ENCODE measurements around the gene CPLX3.

CPLX3 gene

DNA sequence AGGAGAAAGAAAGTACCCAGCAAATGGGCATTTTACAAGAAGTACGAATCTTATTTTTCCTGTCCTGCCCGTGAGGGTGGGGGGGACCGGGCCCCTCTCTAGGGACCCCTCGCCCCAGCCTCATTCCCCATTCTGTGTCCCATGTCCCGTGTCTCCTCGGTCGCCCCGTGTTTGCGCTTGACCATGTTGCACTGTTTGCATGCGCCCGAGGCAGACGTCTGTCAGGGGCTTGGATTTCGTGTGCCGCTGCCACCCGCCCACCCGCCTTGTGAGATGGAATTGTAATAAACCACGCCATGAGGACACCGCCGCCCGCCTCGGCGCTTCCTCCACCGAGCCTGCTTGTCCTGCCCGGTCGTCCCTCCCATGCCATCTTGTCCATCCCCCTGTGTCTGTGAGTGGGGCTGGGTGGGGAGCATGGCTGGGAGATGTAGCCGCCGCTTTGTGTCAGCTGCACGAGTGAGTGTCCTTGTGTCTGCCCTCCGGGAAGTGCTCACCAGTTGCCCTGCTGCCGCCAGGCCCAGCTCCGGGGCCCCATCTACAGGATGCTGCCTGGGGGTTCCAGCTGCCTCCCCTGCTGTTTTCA lies 23.5 kb upstream of the CPLX3 start:
- DNase-seq (ENCODE audit: low spot score), result no peak

DNA sequence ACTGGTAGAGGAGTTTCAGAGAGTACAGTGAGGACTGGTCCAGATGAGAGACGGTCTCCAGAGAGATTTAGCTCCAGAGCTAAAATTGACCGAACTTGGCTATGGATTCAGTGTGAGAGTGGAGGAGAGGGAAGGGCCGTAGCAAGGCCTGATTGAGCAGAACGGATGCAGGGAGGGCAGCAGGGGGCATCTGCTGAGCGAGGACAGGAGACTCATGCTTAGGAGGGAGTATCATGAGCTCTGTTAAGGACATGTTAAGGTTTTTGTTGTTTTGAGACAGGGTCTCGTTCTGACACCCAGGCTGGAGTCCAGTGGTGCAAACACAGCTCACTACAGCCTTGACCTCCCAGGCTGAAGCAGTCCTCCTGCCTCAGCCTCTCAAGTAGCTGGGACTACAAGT lies 21.5 kb upstream of the CPLX3 start:
- no peak for DNase-seq (ENCODE audit: low spot score)

DNA sequence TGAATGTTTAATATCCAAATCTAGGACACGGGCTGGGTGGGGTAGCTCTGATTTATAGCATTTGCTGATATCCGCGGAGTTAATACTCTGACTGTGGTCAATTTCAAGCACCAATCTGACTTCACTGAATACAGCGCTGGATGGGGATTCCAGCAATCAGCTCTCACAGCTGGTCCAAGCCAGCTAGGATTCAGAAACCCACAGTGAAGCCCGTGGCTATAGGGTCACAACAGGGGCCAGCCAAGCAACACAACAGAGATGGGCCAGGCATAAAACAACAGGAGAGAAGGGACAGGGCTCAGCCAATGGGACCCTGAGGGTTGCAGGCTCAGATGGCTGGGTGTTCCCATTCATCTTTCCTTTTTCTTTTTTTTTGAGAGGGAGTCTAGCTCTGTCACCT lies 19.1 kb upstream of the CPLX3 start:
- DNase-seq (ENCODE audit: low spot score), result no peak

DNA sequence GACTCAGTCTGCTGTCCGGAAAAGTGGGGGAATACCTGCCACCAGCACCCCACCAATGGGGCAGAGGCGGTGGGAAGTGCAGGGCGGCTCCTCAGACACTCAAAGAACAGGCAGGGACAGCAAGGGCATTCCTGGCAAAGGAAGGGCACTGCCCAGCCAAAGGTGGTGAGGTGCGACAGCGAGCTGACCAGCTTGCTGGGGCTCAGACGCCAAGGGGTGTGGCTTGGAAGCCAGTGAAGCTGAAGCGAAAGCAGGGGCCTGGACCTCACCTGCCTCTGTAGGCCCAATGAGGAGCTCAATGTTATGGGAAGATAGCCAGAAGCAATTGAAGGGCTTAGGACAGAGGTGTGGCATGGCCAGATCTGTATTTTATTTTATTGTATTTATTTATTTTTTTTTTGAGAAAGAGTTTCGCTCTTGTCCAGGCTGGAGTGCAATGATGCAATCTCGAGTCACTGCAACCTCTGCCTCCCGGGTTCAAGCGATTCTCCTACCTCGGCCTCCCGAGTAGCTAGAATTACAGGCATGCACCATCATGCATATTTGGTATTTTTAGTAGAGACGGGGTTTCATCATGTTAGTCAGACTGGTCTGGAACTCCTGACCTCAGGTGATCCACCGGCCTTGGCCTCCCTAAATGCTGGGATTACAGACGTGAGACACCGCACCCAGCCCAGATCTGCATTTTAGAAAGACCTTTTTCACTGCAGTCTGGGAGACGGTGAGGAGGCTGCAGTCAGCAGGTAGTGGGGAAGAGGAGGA lies 18.2 kb upstream of the CPLX3 start:
- DNase-seq (ENCODE audit: low spot score), result no peak

DNA sequence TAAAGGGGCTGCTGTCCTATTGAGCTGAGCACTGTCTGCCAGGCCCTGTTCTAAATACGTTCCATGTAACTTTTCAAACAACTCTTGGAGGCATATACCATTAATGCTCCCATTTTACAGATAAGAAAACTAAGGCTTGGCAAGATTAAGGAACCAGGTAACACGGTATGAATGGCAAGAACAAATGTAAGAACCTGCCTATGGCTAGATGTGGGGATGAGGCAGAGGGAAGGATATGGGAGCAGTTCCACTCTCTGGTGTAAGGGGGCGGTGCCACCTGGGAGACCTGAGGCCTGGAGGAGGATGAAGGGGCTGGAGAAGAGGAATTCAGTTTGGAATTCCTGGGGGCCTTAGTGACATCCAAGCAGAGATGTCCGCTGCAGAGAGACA lies 17.6 kb upstream of the CPLX3 start:
- no peak for DNase-seq (ENCODE audit: low spot score)

DNA sequence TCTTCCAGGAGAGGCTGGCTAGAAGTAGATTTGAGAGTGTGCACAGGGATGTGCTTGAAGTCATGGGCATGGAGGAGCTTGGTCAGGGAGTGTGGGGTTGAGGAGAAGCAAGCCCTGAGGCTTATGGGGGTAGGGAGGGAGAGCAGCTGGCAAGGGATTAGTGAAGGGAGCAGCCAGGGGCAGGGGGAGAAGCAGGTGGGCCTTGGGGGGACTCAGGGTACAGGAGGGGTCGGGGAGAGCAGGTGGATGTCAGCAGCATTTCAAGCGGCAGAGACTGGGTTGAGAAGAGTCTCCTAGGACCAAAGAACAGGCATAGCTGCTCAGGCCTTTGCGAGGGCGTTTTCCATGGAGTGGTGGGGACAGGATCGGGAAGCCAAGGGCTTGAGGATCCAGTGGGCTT lies 17.2 kb upstream of the CPLX3 start:
- no peak for DNase-seq (ENCODE audit: low spot score)

DNA sequence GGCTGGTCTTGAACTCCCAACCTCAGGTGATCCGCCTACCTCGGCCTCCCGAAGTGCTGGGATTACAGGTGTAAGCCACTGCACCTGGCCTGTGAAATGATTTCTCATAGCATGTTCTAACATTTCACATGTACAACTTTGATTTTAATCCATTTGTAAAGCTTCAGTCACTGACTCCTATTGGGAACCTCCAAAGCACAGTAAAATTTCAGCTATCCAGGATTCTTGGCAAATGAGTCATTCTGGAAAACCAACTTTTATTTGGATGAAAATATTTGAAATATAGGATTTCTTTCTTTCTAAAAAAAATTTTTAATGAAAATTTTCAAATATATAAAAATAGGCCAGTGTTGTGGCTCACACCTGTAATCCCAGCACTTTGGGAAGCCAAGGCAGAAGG lies 16.5 kb upstream of the CPLX3 start:
- peak; percentile 51 for DNase-seq (ENCODE audit: low spot score)

DNA sequence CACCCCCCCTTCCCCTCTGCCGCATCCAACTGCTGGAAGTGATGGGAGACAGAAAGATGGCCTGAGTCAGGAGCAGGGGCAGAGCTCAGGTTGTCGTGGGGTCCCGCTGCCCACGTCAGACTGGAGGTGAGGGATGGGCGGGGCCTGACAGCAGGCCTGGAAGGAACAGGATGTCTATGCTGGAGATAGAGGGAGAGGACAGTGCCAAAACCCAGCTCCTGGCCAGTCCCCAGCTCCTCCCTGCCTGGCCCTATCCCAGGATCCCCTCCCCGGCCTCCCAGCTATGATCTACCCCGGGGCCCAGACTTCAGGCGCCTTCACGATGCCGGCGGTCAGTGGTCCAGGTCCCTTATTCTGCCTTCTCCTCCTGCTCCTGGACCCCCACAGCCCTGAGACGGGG lies 13.9 kb upstream of the CPLX3 start, which contains the start of gene LMAN1L:
TSS of gene LMAN1L (plus strand) at position 303 of the 400 bp plus-strand sequence. CDS start at position 323, 20 bp downstream.
- DNase-seq (ENCODE audit: low spot score), result no peak

DNA sequence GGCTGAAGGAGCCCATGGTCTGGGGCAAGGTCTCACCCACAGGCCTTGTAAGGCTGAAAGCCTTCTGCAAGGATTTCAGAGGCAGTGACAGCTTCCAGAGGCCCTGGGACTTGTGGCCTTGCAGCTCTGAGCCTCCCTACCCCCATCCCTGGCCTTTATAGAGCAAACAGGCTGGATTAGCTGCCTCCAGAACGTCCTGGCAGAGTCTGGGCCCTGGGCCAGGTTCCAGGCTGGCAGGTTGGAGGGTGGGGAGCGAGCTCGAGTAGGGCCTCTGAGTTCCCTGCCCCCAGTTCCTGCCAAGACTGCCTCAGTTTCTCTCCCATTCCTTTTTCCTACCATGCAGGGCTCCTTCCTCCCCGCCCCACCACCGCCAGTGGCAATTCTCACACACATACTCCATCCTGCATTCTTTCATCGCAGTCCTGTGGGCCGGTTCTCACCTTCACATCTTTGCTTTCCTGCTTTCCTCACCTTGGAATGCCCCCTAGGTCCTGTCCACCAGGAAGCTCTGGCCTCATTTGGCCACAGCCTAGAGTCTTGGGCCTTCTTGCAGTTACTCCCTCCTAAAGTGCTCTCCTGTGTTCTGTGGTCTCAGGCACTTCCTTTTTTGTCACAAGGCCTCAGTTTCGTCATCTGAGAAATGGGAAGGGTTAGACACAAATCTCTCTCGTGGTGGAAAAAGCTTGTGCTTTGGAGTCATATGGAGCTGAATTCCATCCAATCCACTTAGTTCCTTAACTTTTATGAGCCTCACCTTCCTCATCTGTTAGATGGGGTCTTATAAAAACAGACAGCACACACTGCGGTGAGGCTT lies 11.1 kb upstream of the CPLX3 start:
- DNase-seq (ENCODE audit: low spot score), result no peak

DNA sequence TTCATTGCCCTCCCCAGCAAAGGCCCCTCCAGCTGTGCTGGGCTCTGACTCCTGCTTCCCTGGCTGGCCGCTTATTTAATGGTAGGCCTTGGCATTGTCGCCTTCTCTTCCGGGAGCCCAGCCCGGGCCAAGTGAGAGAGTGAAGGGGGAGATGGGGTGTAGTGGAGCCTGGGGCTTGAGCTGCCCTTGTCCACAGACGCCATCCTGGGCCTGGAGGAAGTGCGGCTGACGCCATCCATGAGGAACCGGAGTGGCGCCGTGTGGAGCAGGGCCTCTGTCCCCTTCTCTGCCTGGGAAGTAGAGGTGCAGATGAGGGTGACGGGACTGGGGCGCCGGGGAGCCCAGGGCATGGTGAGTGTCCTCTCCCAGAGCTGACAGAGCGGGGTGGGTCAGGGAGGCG lies 10.5 kb upstream of the CPLX3 start:
- DNase-seq (ENCODE audit: low spot score), result no peak

DNA sequence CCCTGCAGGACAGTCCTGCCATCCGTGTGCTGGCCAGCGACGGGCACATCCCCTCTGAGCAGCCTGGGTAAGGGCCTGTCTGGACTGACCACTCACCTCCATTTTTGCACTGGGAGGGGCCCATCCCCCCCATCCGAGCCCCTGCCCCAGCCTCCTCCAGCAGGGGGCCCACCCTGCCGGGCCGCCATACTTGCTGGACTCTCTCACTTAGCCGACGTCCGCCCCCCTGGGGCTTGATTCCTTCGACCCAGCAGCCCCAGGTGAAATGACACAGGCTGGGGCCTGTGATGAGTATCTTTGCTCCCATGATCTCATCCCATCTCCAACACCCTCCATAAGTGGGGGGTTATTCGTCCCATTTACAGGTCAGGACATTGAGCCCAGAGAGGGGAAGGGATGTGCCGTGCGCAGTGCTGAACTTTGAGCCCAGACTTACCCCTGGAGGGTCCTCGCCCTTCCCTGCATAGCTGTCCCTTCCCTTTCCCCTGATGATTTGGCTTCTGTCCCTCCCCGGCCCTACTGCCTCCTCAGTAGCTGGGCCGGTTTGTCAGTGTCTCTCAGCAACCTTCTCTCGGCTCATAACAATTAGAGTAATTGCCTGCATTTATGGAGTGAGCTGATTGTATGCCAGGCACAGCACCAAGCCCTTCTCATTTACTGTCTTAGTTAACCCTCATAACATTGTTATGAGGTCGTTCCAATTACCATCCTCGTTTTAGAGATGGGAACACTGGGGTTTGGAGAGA lies 9.6 kb upstream of the CPLX3 start:
- no peak for DNase-seq (ENCODE audit: low spot score)

DNA sequence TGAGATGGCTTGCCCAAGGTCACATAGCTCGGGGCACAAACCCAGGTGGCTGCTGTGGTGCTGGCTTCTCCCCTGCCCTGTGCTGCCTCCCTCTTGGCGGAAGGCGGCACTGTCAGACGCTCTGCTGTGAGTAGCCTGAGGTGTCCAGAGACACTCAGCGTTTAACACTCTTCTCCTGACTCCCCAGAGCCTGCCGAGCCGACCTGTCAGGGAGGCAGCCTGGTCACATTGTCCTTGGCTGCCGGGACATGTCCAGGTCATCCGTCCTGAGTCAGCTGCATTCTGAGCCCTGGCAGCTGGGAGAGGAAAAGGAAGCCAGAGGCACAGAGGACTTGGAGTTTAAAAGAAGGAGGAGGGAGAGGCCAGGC lies 9.1 kb upstream of the CPLX3 start:
- peak; percentile 56 for DNase-seq (ENCODE audit: low spot score)

DNA sequence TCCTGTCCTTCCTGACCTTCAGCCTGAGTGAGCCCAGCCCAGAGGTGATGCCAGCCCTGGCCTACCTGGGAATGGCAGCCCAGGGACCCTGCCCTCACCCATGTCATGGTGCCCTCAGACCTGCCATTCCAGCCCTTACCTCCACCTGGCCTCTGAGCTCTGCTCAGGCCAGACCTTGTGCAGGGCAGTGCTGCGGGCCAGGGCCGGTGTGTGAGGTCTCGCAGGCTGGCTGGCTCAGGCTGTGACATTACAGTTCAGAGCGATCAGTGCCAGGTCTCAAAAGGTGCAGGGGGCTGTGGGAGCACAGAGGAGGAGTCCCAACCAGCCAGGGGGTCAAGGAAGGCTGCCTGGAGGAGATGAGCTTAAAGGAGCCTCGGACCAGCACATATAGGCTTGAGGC lies 6.4 kb upstream of the CPLX3 start:
- no peak for DNase-seq (ENCODE audit: low spot score)

DNA sequence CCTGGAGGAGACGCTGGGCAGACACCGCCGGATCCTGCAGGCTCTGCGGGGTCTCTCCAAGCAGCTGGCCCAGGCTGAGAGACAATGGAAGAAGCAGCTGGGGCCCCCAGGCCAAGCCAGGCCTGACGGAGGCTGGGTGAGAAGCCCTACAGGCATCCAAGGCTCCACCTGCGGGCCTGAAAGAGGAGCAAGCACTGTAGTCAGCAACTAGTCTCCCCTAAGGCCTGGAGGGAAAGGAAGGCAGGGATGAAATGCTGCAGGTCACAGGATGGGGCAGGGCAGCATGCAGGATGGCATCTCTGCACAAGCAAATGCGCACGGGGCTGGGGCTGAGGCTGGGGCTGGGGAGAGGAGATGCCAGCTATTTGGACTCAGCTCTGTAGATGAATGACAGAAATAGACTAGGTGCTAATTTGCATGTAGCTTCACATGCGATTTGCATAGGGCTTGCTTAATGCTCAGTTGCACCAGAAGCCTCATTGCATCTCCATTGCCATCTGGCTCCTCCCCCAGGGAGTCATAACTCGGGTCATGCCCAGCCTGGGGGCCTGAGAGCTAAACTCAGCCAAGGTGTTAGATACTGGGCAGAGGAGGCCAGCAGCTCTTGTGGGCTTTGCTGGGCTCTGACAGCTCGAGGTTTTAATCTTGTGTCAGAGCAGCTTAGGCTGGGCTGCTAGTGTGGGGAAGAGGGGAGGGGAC lies 5.2 kb upstream of the CPLX3 start:
- no peak for DNase-seq (ENCODE audit: low spot score)

DNA sequence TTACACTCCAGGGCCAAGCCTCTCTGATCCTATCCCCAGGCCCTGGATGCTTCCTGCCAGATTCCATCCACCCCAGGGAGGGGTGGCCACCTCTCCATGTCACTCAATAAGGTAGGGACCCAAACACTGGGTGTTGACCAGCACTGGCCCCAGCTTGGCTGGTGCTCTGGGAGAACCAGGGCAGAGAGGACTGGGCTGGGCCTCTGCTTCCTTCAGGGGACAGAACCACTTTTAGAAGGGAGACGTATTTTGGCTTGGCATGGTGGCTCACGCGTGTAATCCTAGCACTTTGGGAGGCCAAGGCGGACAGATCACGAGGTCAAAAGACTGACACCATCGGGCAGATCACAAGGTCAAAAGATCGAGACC lies 4.7 kb upstream of the CPLX3 start:
- no peak for DNase-seq (ENCODE audit: low spot score)

DNA sequence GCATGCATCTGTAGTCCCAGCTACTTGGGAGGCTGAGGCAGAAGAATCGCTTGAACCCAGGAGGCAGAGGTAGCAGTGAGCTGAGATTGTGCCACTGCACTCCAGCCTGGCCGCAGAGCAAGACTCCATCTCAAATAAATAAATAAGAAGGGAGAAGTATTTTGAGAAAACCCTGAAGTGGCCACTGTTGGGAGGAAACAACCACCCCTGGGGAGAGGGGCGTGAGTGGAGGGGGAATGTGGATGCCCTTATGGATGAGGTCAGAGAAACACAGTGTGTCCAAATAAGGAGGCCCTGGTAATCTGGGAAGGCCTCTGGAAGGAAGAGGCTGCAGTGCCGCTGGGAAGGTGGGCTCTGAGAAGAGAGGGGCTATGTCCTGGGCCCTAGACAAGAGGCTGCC lies 4.2 kb upstream of the CPLX3 start:
- no peak for DNase-seq (ENCODE audit: low spot score)

DNA sequence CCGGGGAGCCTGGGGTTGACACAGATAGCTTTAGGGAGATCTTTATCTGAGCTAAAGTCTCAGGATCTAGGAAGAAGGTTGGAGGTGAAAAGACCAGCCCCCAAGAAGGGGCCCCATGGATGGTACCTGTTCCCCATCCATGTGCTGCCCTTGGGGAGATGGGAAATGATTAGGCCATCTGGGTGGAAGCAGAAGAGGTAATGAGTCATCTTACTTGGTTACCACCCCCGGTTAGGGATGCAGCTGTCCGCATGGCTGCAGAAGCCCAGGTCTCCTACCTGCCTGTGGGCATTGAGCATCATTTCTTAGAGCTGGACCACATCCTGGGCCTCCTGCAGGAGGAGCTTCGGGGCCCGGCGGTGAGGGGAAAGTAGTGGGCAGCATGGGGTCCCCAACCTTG lies 3.1 kb upstream of the CPLX3 start:
- no peak for DNase-seq (ENCODE audit: low spot score)

DNA sequence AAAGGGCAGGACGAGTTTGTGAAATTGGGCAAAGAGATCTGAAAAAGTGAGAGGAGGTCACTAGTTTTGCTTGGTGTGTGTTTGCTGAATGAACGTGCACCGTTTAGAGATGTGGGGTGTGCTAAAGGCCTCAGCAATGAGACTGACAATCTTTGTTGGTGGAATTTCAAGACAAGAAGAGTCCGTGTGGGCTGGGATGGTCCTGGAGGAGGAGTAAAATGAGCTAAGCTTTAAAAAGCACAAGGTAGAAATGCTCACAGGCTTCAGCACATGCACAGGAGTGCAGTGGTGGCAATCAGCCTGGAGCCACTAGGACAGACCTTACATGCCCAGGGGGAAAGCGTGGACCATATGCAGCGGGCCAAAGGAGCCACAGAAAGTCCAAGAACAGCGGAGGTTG lies 1.5 kb upstream of the CPLX3 start:
- no peak for DNase-seq (ENCODE audit: low spot score)

DNA sequence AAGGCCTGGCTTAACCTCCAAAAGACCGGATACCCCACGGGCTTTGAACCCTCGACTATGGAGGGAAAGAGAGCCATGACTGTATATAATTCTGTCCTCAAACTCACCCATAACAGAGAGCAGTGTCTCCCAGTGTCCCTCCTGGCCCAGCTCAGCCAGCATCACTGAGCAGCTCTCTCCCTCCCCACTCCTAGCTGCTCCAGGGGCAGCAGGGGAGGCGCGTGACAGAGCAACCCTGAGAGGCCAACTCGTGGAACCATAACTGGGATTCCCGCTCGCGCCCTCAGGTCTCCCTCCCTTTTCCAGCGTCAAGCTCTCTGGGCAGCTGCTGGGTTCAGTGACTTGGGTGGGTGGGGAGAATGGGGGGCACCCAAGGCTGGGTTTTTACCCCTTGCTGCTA lies 561 bp upstream of the CPLX3 start:
- DNase-seq (ENCODE audit: low spot score), result no peak

DNA sequence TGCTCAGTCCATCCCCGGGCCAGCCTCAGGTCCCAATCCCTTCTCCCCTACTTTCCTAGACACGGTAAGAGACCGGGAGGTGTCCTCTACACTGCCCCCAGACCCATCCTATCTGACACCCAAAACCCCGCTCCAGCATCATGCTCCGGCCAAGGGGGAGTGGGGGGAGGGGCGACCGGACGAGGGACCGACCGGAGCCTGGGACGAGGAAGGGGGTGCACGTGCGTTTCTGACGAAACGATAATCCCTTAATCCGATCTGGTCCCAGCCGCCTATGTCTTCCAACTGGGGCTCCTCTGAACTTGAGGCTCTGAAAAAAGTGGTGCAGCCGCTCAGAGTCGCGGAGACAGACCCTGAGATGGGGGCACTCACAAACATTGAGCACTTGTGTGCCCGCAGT lies 494 bp downstream of the CPLX3 start:
- no peak for DNase-seq (ENCODE audit: low spot score)

DNA sequence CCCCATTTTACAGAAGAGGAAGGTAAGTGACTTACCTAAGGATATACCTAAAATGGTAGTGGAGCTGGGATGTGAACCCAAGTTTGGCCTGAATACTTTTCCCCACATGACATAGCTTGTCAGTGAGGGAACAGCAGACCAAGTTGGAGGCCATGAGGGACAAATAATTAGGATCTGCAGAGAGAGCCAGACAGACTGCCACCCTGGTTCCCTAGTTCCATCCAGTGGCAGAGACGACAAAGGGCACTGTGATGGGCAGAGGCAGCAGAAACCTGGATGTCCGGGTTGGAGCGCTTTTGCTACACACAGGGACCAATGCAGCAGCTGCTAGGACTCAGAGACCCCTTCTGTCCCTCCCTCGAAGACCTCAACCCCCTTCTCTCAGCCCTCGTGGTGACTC lies 1.2 kb downstream of the CPLX3 start:
- DNase-seq (ENCODE audit: low spot score), result no peak

DNA sequence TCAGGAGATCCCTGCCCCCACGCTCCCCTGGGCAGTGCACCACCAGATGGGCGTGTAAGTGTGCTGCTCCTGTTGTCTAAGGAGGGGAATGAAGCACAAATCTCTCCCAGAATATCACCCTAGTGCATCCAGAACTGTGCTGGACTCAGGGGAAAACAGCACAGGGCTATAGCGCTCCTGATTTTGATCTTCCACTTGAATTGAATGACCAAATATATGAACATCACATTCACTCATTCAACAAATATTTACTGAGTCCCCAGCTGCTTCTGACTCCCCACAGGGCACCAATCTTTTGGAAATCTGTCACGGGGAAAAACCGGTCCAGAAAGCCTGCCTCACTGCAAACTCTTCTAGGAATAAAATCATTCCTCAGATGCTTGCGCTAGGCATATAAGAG lies 2.4 kb downstream of the CPLX3 start:
- no peak for DNase-seq (ENCODE audit: low spot score)

Data from GM03348 (cell line).